ENCODE measurements around the gene PRDM16. TPM values are rescaled to one million over a fixed set of nuclear protein-coding genes. Genes with fewer than 3 reads are reported as not detected.

PRDM16 gene
- total and polyA plus RNA-seq, 7 donors = 0.04 to 1.2 (median 0.31) TPM

- intact Hi-C loops (cut with DNase I) = no loop called here
- Histone ChIP-seq H3K4me1 (no peaks in the 10 kb centered on the region), H3K27ac (no peak overlapping the region), H3K27me3 (ENCODE audit: insufficient read depth in 3 of 3, low read length in 2 of 3) (peaks cover 0 to 42% (median 4%) of the 10 kb centered on the region in 3 donors), H3K36me3 (ENCODE audit: insufficient read depth in 1 of 2, low read depth in 1 of 2) (no peaks in the 10 kb centered on the region), H3K4me3 (no peak overlapping the region), H3K9me3 (no peaks in the 10 kb centered on the region)
- 75 to 83% (median 76%) methylated on average over 5 of the region's 5 CpGs for WGBS, 3 donors
- DNase-seq (no peak), ATAC-seq (no peak)
- TF ChIP-seq CTCF (IDR thresholded peaks at IDR 0.05) = no peak
Observed at GRCh38 chr1:3155926-3156220, 86.9 kb downstream of the PRDM16 start.

DNA sequence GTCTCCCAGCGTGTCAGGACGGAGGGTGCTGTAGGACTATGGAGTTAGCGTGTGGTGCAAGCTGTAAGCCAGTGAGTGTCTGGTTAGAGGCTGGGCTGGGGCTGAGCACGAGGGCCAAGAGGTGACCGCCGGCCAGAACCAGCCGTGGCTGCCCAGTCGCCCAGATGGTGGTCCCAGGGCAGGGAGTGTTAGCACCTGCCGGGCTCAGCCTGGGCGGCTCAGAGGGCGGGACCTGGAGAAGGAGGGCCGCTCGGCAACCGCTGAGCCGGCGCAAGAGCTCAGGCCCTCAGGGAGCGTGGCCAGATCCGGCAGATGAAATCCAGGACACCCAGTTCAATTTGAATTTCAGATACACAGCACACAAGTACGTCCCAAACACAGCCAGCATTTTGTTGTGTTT is 87.9 kb downstream of the PRDM16 start:
- no peak overlapping the region for H3K27ac ChIP-seq
- DNase-seq = no peak
- 81 to 83% (median 81%) methylated on average over 19 of the region's 19 CpGs for WGBS, 3 donors
- no peaks in the 10 kb centered on the region for H3K9me3 ChIP-seq
- peaks cover 0 to 42% (median 4%) of the 10 kb centered on the region in 3 donors for H3K27me3 ChIP-seq (ENCODE audit: insufficient read depth in 3 of 3, low read length in 2 of 3)
- H3K4me1 ChIP-seq = no peaks in the 10 kb centered on the region
- intact Hi-C loops (cut with DNase I) = no loop called here
- no peaks in the 10 kb centered on the region for H3K36me3 ChIP-seq (ENCODE audit: insufficient read depth in 1 of 2, low read depth in 1 of 2)
- no peak for TF ChIP-seq CTCF (IDR thresholded peaks at IDR 0.05)
- no peak overlapping the region for H3K4me3 ChIP-seq
- ATAC-seq = no peak

GRCh38 chr1:3158347-3158746 is 89.3 kb downstream of the PRDM16 start:
- Histone ChIP-seq H3K9me3 (no peaks in the 10 kb centered on the region), H3K4me1 (no peaks in the 10 kb centered on the region), H3K36me3 (ENCODE audit: insufficient read depth in 1 of 2, low read depth in 1 of 2) (no peaks in the 10 kb centered on the region), H3K27ac (no peak overlapping the region), H3K4me3 (no peak overlapping the region), H3K27me3 (ENCODE audit: insufficient read depth in 3 of 3, low read length in 2 of 3) (peaks cover 0 to 41% (median 5%) of the 10 kb centered on the region in 3 donors)
- 85 to 92% (median 89%) methylated on average over 4 of the region's 4 CpGs for WGBS, 3 donors
- intact Hi-C loops (cut with DNase I) = no loop called here
- ATAC-seq (no peak), DNase-seq (no peak)
- TF ChIP-seq CTCF (IDR thresholded peaks at IDR 0.05) = no peak

DNA sequence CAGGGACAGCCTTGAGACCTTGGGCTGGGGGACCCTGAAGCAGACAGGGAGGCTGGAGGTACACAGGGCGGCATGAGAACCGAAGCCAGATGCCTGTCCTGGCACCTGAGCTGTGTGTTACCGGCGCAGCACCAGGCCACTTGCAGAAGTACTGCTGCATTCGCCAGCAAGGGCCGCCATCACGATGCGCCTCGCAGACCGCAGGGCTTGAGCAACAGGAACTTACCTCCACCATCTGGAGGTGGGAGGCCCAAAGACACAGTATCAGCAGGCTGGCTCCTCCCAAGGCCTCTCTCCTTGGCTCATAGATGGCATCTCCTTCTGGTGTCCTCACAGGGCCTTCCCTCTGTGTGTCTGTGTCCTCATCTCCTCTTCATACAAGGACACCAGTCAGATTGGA is 90.1 kb downstream of the PRDM16 start:
- ATAC-seq (no peak), DNase-seq (no peak)
- Histone ChIP-seq H3K9me3 (no peaks in the 10 kb centered on the region), H3K27ac (no peak overlapping the region), H3K4me3 (no peak overlapping the region), H3K4me1 (no peaks in the 10 kb centered on the region), H3K36me3 (ENCODE audit: insufficient read depth in 1 of 2, low read depth in 1 of 2) (no peaks in the 10 kb centered on the region), H3K27me3 (ENCODE audit: insufficient read depth in 3 of 3, low read length in 2 of 3) (peaks cover 0 to 34% (median 6%) of the 10 kb centered on the region in 3 donors)
- 93 to 100% (median 94%) methylated on average over 10 of the region's 10 CpGs for WGBS, 3 donors
- intact Hi-C loops (cut with DNase I) = no loop called here
- no peak for TF ChIP-seq CTCF (IDR thresholded peaks at IDR 0.05)

- WGBS, 3 donors = 66 to 76% (median 76%) methylated on average over 8 of the region's 8 CpGs
- intact Hi-C loops (cut with DNase I) = no loop called here
- no peaks in the 10 kb centered on the region for H3K9me3 ChIP-seq
- ATAC-seq (no peak), DNase-seq (no peak)
- H3K4me3 ChIP-seq = no peak overlapping the region
- peaks cover 0 to 25% (median 4%) of the 10 kb centered on the region in 3 donors for H3K27me3 ChIP-seq (ENCODE audit: insufficient read depth in 3 of 3, low read length in 2 of 3)
- no peaks in the 10 kb centered on the region for H3K36me3 ChIP-seq (ENCODE audit: insufficient read depth in 1 of 2, low read depth in 1 of 2)
- no peak overlapping the region for H3K27ac ChIP-seq
- no peak for TF ChIP-seq CTCF (IDR thresholded peaks at IDR 0.05)
- no peaks in the 10 kb centered on the region for H3K4me1 ChIP-seq
Observed at GRCh38 chr1:3159996-3160395, 91.0 kb downstream of the PRDM16 start.
